Measurements from ENCODE around the gene PRR23E. TPM values are rescaled to one million over a fixed set of nuclear protein-coding genes. Genes with fewer than 3 reads are reported as not detected.

PRR23E gene
- total RNA-seq, 4 donors from 2014 or later, result not detected

DNA sequence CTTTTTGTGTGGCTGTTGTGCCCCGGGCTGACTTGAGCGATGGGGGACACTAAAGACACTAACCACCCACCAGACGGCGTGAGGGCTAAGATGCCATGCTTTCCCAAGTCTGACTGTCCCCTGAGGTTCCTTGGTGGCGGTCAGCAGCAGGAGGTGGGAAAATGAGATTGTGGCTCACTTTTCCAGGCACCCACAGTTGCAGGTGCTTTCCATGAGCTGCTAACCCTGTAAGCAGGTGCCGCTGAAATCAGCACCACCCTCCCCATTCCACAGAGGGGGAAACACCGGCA, 17.7 kb downstream of the PRR23E start:
- no peak overlapping the region for H3K27ac ChIP-seq
- no peaks in the 10 kb centered on the region for H3K4me1 ChIP-seq
- 91 to 94% methylated on average over 6 to 7 of the region's 7 CpGs for WGBS, 2 donors
- intact Hi-C loops (cut with DNase I), result no loop called here
- no peak overlapping the region for H3K4me3 ChIP-seq (replicated peaks in 1 of 3)
- H3K9me3 ChIP-seq, result no peaks in the 10 kb centered on the region
- TF ChIP-seq POLR2A (IDR thresholded peaks at IDR 0.05), result no peak
- TF ChIP-seq, protein P1, sequence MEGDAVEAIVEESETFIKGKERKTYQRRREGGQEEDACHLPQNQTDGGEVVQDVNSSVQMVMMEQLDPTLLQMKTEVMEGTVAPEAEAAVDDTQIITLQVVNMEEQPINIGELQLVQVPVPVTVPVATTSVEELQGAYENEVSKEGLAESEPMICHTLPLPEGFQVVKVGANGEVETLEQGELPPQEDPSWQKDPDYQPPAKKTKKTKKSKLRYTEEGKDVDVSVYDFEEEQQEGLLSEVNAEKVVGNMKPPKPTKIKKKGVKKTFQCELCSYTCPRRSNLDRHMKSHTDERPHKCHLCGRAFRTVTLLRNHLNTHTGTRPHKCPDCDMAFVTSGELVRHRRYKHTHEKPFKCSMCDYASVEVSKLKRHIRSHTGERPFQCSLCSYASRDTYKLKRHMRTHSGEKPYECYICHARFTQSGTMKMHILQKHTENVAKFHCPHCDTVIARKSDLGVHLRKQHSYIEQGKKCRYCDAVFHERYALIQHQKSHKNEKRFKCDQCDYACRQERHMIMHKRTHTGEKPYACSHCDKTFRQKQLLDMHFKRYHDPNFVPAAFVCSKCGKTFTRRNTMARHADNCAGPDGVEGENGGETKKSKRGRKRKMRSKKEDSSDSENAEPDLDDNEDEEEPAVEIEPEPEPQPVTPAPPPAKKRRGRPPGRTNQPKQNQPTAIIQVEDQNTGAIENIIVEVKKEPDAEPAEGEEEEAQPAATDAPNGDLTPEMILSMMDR (IDR thresholded peaks at IDR 0.05), result no peak
- no peak for DNase-seq
- no peaks in the 10 kb centered on the region for H3K27me3 ChIP-seq
- H3K36me3 ChIP-seq, result no peaks in the 10 kb centered on the region

GRCh38 chr3:127211118-127212060, 18.5 kb downstream of the PRR23E start:
- H3K27me3 ChIP-seq, result no peaks in the 10 kb centered on the region
- H3K9me3 ChIP-seq, result no peaks in the 10 kb centered on the region
- no peak overlapping the region for H3K27ac ChIP-seq
- no peaks in the 10 kb centered on the region for H3K4me1 ChIP-seq
- no peaks in the 10 kb centered on the region for H3K36me3 ChIP-seq
- WGBS, 2 donors, result 85 to 94% methylated on average over 11 to 14 of the region's 14 CpGs
- DNase-seq, result no peak
- intact Hi-C loops (cut with DNase I), result no loop called here
- no peak overlapping the region for H3K4me3 ChIP-seq (replicated peaks in 1 of 3)
- TF ChIP-seq POLR2A (IDR thresholded peaks at IDR 0.05), result no peak
- TF ChIP-seq, protein P1 (IDR thresholded peaks at IDR 0.05), result no peak

- no peaks in the 10 kb centered on the region for H3K4me1 ChIP-seq
- 94 to 96% methylated on average over 3 of the region's 3 CpGs for WGBS, 2 donors
- no peaks in the 10 kb centered on the region for H3K36me3 ChIP-seq
- TF ChIP-seq, protein P1 (IDR thresholded peaks at IDR 0.05), result no peak
- no peak for TF ChIP-seq POLR2A (IDR thresholded peaks at IDR 0.05)
- no peak for DNase-seq
- no peak overlapping the region for H3K4me3 ChIP-seq (replicated peaks in 1 of 3)
- H3K9me3 ChIP-seq, result no peaks in the 10 kb centered on the region
- intact Hi-C loops (cut with DNase I), result no loop called here
- H3K27me3 ChIP-seq, result no peaks in the 10 kb centered on the region
- no peak overlapping the region for H3K27ac ChIP-seq
These were observed 19.3 kb downstream of the PRR23E start for GRCh38 chr3:127212231-127212630.

DNA sequence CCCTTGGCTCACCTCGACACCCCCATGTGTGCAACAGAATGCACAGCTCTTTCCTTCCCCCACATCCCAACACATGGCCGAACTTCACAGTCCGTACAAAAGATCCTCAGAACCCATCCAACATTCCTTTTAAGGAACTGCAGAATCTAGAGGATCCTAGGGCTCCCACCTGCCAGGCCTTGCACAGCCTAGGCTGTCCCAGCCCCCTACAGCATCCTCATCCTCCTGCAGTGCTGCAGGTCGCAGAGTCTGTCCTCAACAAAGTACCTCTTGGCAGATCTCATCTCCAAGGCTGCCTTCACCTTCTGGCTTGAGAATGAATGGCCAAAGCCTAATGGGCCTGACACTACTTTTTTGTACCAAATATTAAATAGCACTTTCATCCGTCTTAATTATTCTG, 19.8 kb downstream of the PRR23E start:
- 92 to 95% methylated on average over 5 of the region's 5 CpGs for WGBS, 2 donors
- no peak for TF ChIP-seq POLR2A (IDR thresholded peaks at IDR 0.05)
- TF ChIP-seq, protein P1 (IDR thresholded peaks at IDR 0.05), result no peak
- Histone ChIP-seq H3K4me1 (no peaks in the 10 kb centered on the region), H3K4me3 (replicated peaks in 1 of 3) (no peak overlapping the region), H3K9me3 (no peaks in the 10 kb centered on the region), H3K36me3 (no peaks in the 10 kb centered on the region), H3K27me3 (no peaks in the 10 kb centered on the region), H3K27ac (no peak overlapping the region)
- DNase-seq, result no peak
- intact Hi-C loops (cut with DNase I), result no loop called here

GRCh38 chr3:127213381-127213918, 20.5 kb downstream of the PRR23E start:
- 88 to 90% methylated on average over 2 to 3 of the region's 4 CpGs for WGBS, 2 donors
- Histone ChIP-seq H3K4me3 (replicated peaks in 1 of 3) (no peak overlapping the region), H3K9me3 (no peaks in the 10 kb centered on the region), H3K27ac (no peak overlapping the region), H3K27me3 (no peaks in the 10 kb centered on the region), H3K4me1 (no peaks in the 10 kb centered on the region), H3K36me3 (no peaks in the 10 kb centered on the region)
- intact Hi-C loops (cut with DNase I), result no loop called here
- no peak for TF ChIP-seq POLR2A (IDR thresholded peaks at IDR 0.05)
- TF ChIP-seq, protein P1 (IDR thresholded peaks at IDR 0.05), result no peak
- DNase-seq, result no peak
